Peyer's patch (tissue), 4 donors: ENCODE measurements around the gene TXNDC2. TPM values are rescaled to one million over a fixed set of nuclear protein-coding genes. Genes with fewer than 3 reads are reported as not detected.

Source experiments
- DNase-seq, 3 donors: peaks; one replicate each; pipeline ENCODE4 v3.0.0-alpha.2; 2017 to 2019
- H3K27ac ChIP-seq, 4 donors: fragments of 200-600 bp; sonication (generic); one replicate each; pipeline ENCODE4 v1.5.1; 2016 to 2019
- H3K27me3 ChIP-seq, 2 donors: fragments of 200-600 bp; sonication (generic); one replicate each; pipeline ENCODE4 v1.5.1; 2019
- H3K36me3 ChIP-seq, 3 donors: fragments of 200-600 bp; sonication (generic); one replicate each; pipeline ENCODE4 v1.5.1; 2016 to 2019
- H3K4me1 ChIP-seq, 4 donors: fragments of 200-600 bp; sonication (generic); one replicate each; pipeline ENCODE4 v1.5.1; 2016 to 2019
- H3K4me3 ChIP-seq, 4 donors: fragments of 200-600 bp; sonication (generic); 1 replicate in 3 of 4; 2 replicates in 1 of 4; pipeline ENCODE4 v1.5.1; 2016 to 2019; ENCODE audit warnings: mild to moderate bottlenecking in 1 of 4
- H3K9me3 ChIP-seq, 4 donors: fragments of 200-600 bp; sonication (generic); one replicate each; pipeline ENCODE4 v1.5.1; 2016 to 2019; ENCODE audit warnings: mild to moderate bottlenecking in 1 of 4
- CTCF ChIP-seq, 6 experiments: fragments of 450-650 bp in 4 of 6; fragments of 200-600 bp in 2 of 6; sonication (generic) in 1 of 6; IDR thresholded peaks; one replicate each; pipeline ENCODE4 v1.5.1; 2017 to 2019; ENCODE audit warnings: antibody characterized with exemption in 6 of 6, mild to moderate bottlenecking in 3 of 6, moderate library complexity in 1 of 6
- POLR2A ChIP-seq, 2 donors: fragments of 450-650 bp; IDR thresholded peaks; one replicate each; pipeline ENCODE4 v1.5.1; 2017; ENCODE audit warnings: antibody characterized with exemption in 2 of 2, mild to moderate bottlenecking in 2 of 2, moderate library complexity in 2 of 2
- total RNA-seq, 4 donors: library from RNA; depleted of rRNA; stranded (reverse); fragments of >200 nt; gene quantifications; one replicate each; pipeline ENCODE4 v1.1.0, GENCODE V29; 2016

The TXNDC2 gene
- total RNA-seq, 4 donors from 2014 or later = not detected

- H3K4me1 ChIP-seq = peaks cover 0 to 19% (median 2%) of the 10 kb centered on the region in 4 donors
- H3K9me3 ChIP-seq = no peaks in the 10 kb centered on the region
- H3K27ac ChIP-seq = no peak overlapping the region
- H3K4me3 ChIP-seq = no peak overlapping the region
- TF ChIP-seq CTCF (IDR thresholded peaks at IDR 0.05) (no peak), POLR2A (IDR thresholded peaks at IDR 0.05) (no peak)
- no peaks in the 10 kb centered on the region for H3K36me3 ChIP-seq
- no peak for DNase-seq
- H3K27me3 ChIP-seq = no peaks in the 10 kb centered on the region
These were observed 12.9 kb upstream of the TXNDC2 start for GRCh38 chr18:9872823-9873222.

DNA sequence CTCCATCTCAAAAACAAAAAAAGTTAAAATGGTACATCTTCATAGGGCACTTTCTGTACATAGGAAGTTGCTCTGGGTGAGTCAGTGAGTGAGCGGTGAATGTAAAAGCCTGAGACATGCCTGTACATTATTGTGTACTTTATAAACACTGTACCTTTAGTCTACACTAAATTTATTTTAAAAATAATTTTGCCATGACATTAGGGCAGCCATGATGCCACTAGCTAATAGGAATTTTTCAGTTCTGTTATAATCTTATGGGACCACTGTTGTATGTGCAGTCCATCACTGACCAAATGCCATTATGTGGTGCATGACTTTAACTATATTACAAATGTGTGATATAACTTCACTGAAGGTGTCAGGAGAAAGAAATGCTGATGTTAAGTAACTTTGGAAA, 11.0 kb upstream of the TXNDC2 start:
- Histone ChIP-seq H3K36me3 (no peaks in the 10 kb centered on the region), H3K27ac (no peak overlapping the region)
- no peak for DNase-seq

GRCh38 chr18:9876212-9876866, 9.4 kb upstream of the TXNDC2 start:
- Histone ChIP-seq H3K4me3 (no peak overlapping the region), H3K9me3 (no peaks in the 10 kb centered on the region), H3K27me3 (no peaks in the 10 kb centered on the region), H3K27ac (no peak overlapping the region), H3K36me3 (no peaks in the 10 kb centered on the region), H3K4me1 (no peaks in the 10 kb centered on the region)
- TF ChIP-seq CTCF (IDR thresholded peaks at IDR 0.05) (no peak), POLR2A (IDR thresholded peaks at IDR 0.05) (no peak)
- DNase-seq = no peak

More for the DNA sequence above, 11.0 kb upstream of the TXNDC2 start:
- Histone ChIP-seq H3K9me3 (no peaks in the 10 kb centered on the region), H3K4me1 (peaks cover 0 to 6% (median 0%) of the 10 kb centered on the region in 4 donors), H3K4me3 (no peak overlapping the region), H3K27me3 (no peaks in the 10 kb centered on the region)
- TF ChIP-seq POLR2A (IDR thresholded peaks at IDR 0.05) (no peak), CTCF (IDR thresholded peaks at IDR 0.05) (no peak)

- TF ChIP-seq POLR2A (IDR thresholded peaks at IDR 0.05) (no peak), CTCF (IDR thresholded peaks at IDR 0.05) (no peak)
- H3K4me1 ChIP-seq = no peaks in the 10 kb centered on the region
- peak overlapping the region in 1 of 4 donors; percentile 11 for H3K27ac ChIP-seq
- no peaks in the 10 kb centered on the region for H3K27me3 ChIP-seq
- H3K36me3 ChIP-seq = no peaks in the 10 kb centered on the region
- H3K4me3 ChIP-seq = no peak overlapping the region
- H3K9me3 ChIP-seq = no peaks in the 10 kb centered on the region
- no peak for DNase-seq
These were observed 8.7 kb upstream of the TXNDC2 start for GRCh38 chr18:9876867-9877654.

DNA sequence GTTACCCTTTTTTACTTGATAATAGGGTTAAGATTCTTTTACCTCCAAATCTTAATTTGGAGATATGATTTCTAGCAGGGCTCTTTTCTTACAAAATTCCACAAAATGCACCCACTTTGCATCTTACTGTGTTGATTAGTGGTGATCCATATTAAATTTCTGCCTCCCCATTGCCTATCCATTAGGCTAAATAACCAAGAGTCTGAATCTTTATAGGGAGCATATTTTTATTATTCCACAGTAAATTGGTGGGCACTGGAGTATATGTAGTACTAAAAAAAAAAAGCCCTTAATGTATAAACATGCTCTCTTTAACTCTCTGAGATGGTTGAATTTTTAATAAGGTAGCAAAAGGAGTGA, 8.1 kb upstream of the TXNDC2 start:
- DNase-seq = no peak
- Histone ChIP-seq H3K4me3 (no peak overlapping the region), H3K9me3 (no peaks in the 10 kb centered on the region), H3K36me3 (no peaks in the 10 kb centered on the region), H3K27ac (peak overlapping the region in 1 of 4 donors; percentile 11), H3K27me3 (no peaks in the 10 kb centered on the region), H3K4me1 (no peaks in the 10 kb centered on the region)
- TF ChIP-seq POLR2A (IDR thresholded peaks at IDR 0.05) (no peak), CTCF (IDR thresholded peaks at IDR 0.05) (no peak)
